Upper lobe of left lung (tissue), 6 donors: Measurements from ENCODE around the gene PAEP. TPM values are rescaled to one million over a fixed set of nuclear protein-coding genes. Genes with fewer than 3 reads are reported as not detected.

Experiments used
- ATAC-seq, 2 donors: fragments of 200-7000 bp; cut with Tn5 transposase; one replicate each; pipeline ENCODE4 v1.9.1; 2022; ENCODE audit warnings: mild to moderate bottlenecking in 2 of 2, moderate library complexity in 2 of 2; ENCODE audit not compliant: low FRiP score in 2 of 2
- DNase-seq, 2 donors: peaks; one replicate each; pipeline ENCODE4 v3.0.0-alpha.2; 2019 to 2020
- H3K27ac ChIP-seq, 4 donors: fragments of 200-600 bp; sonication (generic); one replicate each; pipeline ENCODE4 v1.5.1; 2016 to 2019
- H3K27me3 ChIP-seq, 4 donors: fragments of 200-600 bp; sonication (generic); one replicate each; pipeline ENCODE4 v1.5.1; 2017 to 2019
- H3K36me3 ChIP-seq, 4 donors: fragments of 200-600 bp; sonication (generic); one replicate each; pipeline ENCODE4 v1.5.1; 2016 to 2019
- H3K4me1 ChIP-seq, 4 donors: fragments of 200-600 bp; sonication (generic); one replicate each; pipeline ENCODE4 v1.5.1; 2018 to 2019
- H3K4me3 ChIP-seq, 4 donors: fragments of 200-600 bp; sonication (generic); one replicate each; pipeline ENCODE4 v1.5.1; 2017 to 2019; ENCODE audit warnings: mild to moderate bottlenecking in 2 of 4, moderate library complexity in 1 of 4
- H3K9me3 ChIP-seq, 4 donors: fragments of 200-600 bp; sonication (generic); one replicate each; pipeline ENCODE4 v1.5.1; 2018 to 2019
- CTCF ChIP-seq, 6 experiments: fragments of 450-650 bp in 4 of 6; fragments of 200-600 bp in 2 of 6; sonication (generic) in 2 of 6; IDR thresholded peaks; one replicate each; pipeline ENCODE4 v1.5.1; 2016 to 2019; ENCODE audit warnings: antibody characterized with exemption in 6 of 6
- EP300 ChIP-seq, 4 donors: sonication (generic); formaldehyde crosslinking; IDR thresholded peaks; one replicate each; pipeline ENCODE4 v1.5.1; 2017; ENCODE audit warnings: antibody characterized with exemption in 4 of 4, control low read depth in 2 of 4
- POLR2A ChIP-seq, 4 donors: fragments of 450-650 bp; IDR thresholded peaks; one replicate each; pipeline ENCODE4 v1.5.1; 2016 to 2017; ENCODE audit warnings: antibody characterized with exemption in 4 of 4, mild to moderate bottlenecking in 2 of 4
- POLR2AphosphoS5 ChIP-seq, 2 donors: sonication (generic); formaldehyde crosslinking; IDR thresholded peaks; one replicate each; pipeline ENCODE4 v1.5.1; 2017; ENCODE audit warnings: antibody characterized with exemption in 2 of 2
- WGBS, 2 donors: methylation state at CpG; one replicate each; pipeline ENCODE4 v1.1.5; 2017 to 2018; 5-methylcytosine and 5-hydroxymethylcytosine counted together
- total RNA-seq, 6 donors: library from RNA; depleted of rRNA in 4 of 6; stranded (reverse); fragments of >200 nt in 4 of 6; gene quantifications; one replicate each; pipeline versions ENCODE4 v1.1.0 to v1.2.1, GENCODE V29; 2016 to 2021
- donor health status: DM: no; HTN: no; CAD: no; lungs with moderate emphysema.
- donor health status: DM: no; HTN: yes; CAD: no; lungs with severe emphysema.

PAEP gene
- total RNA-seq, 6 donors from 2014 or later, result 6.3 TPM; not detected in 5

- Histone ChIP-seq H3K9me3 (no peaks in the 10 kb centered on the region), H3K4me1 (peaks cover 0 to 2% (median 0%) of the 10 kb centered on the region in 4 donors), H3K27me3 (no peaks in the 10 kb centered on the region), H3K36me3 (no peaks in the 10 kb centered on the region), H3K4me3 (no peak overlapping the region), H3K27ac (no peak overlapping the region)
- 90 to 91% methylated on average over 9 to 13 of the region's 14 CpGs for WGBS, 2 donors
- ATAC-seq (no peak), DNase-seq (no peak)
- no peak for TF ChIP-seq POLR2A (IDR thresholded peaks at IDR 0.05)
- TF ChIP-seq CTCF (IDR thresholded peaks at IDR 0.05), result no peak
- no peak for TF ChIP-seq POLR2AphosphoS5 (IDR thresholded peaks at IDR 0.05)
- no peak for TF ChIP-seq EP300 (IDR thresholded peaks at IDR 0.05)
These were observed 21.0 kb downstream of the PAEP start for GRCh38 chr9:135582541-135582940.

GRCh38 chr9:135582966-135583687 is 21.6 kb downstream of the PAEP start:
- H3K27ac ChIP-seq, result no peak overlapping the region
- no peak for DNase-seq
- WGBS, 2 donors, result 72 to 81% methylated on average over 6 to 16 of the region's 19 CpGs
- H3K36me3 ChIP-seq, result no peaks in the 10 kb centered on the region
- no peaks in the 10 kb centered on the region for H3K9me3 ChIP-seq
- H3K27me3 ChIP-seq, result no peaks in the 10 kb centered on the region
- H3K4me1 ChIP-seq, result peaks cover 0 to 3% (median 0%) of the 10 kb centered on the region in 4 donors
- no peak overlapping the region for H3K4me3 ChIP-seq
- ATAC-seq, result no peak
- TF ChIP-seq POLR2AphosphoS5 (IDR thresholded peaks at IDR 0.05), result no peak
- no peak for TF ChIP-seq EP300 (IDR thresholded peaks at IDR 0.05)
- no peak for TF ChIP-seq CTCF (IDR thresholded peaks at IDR 0.05)
- no peak for TF ChIP-seq POLR2A (IDR thresholded peaks at IDR 0.05)

GRCh38 chr9:135583688-135584011 is 22.1 kb downstream of the PAEP start:
- Histone ChIP-seq H3K27ac (no peak overlapping the region), H3K27me3 (no peaks in the 10 kb centered on the region), H3K9me3 (no peaks in the 10 kb centered on the region), H3K36me3 (no peaks in the 10 kb centered on the region), H3K4me3 (no peak overlapping the region), H3K4me1 (peaks cover 0 to 3% (median 0%) of the 10 kb centered on the region in 4 donors)
- 87 to 96% methylated on average over 4 to 16 of the region's 16 CpGs for WGBS, 2 donors
- ATAC-seq (no peak), DNase-seq (no peak)
- TF ChIP-seq CTCF (IDR thresholded peaks at IDR 0.05) (no peak), POLR2A (IDR thresholded peaks at IDR 0.05) (no peak), POLR2AphosphoS5 (IDR thresholded peaks at IDR 0.05) (no peak), EP300 (IDR thresholded peaks at IDR 0.05) (no peak)

- 38 to 76% methylated on average over 3 to 5 of the region's 5 CpGs for WGBS, 2 donors
- Histone ChIP-seq H3K36me3 (no peaks in the 10 kb centered on the region), H3K9me3 (no peaks in the 10 kb centered on the region), H3K4me1 (peaks cover 0 to 3% (median 0%) of the 10 kb centered on the region in 4 donors), H3K27me3 (no peaks in the 10 kb centered on the region), H3K27ac (no peak overlapping the region), H3K4me3 (no peak overlapping the region)
- DNase-seq, result no peak
- ATAC-seq, result no peak
- no peak for TF ChIP-seq CTCF (IDR thresholded peaks at IDR 0.05)
- no peak for TF ChIP-seq POLR2AphosphoS5 (IDR thresholded peaks at IDR 0.05)
- TF ChIP-seq EP300 (IDR thresholded peaks at IDR 0.05), result no peak
- no peak for TF ChIP-seq POLR2A (IDR thresholded peaks at IDR 0.05)
These were observed 22.8 kb downstream of the PAEP start for GRCh38 chr9:135584371-135584770.

- TF ChIP-seq POLR2A (IDR thresholded peaks at IDR 0.05) (no peak), POLR2AphosphoS5 (IDR thresholded peaks at IDR 0.05) (no peak), CTCF (IDR thresholded peaks at IDR 0.05) (no peak), EP300 (IDR thresholded peaks at IDR 0.05) (no peak)
- H3K36me3 ChIP-seq, result no peaks in the 10 kb centered on the region
- H3K4me3 ChIP-seq, result no peak overlapping the region
- DNase-seq (no peak), ATAC-seq (no peak)
- peaks cover 0 to 3% (median 0%) of the 10 kb centered on the region in 4 donors for H3K4me1 ChIP-seq
- no peaks in the 10 kb centered on the region for H3K9me3 ChIP-seq
- H3K27ac ChIP-seq, result no peak overlapping the region
- H3K27me3 ChIP-seq, result no peaks in the 10 kb centered on the region
- WGBS, 2 donors, result 68 to 71% methylated on average over 14 to 16 of the region's 16 CpGs
These were observed 23.4 kb downstream of the PAEP start for GRCh38 chr9:135584934-135585333.
